ENCODE measurements around the gene AQP3. TPM values are rescaled to one million over a fixed set of nuclear protein-coding genes. Genes with fewer than 3 reads are reported as not detected.

The AQP3 gene
- total RNA-seq, 2 experiments from 2014 or later = 1.2 to 2.6 TPM

DNA sequence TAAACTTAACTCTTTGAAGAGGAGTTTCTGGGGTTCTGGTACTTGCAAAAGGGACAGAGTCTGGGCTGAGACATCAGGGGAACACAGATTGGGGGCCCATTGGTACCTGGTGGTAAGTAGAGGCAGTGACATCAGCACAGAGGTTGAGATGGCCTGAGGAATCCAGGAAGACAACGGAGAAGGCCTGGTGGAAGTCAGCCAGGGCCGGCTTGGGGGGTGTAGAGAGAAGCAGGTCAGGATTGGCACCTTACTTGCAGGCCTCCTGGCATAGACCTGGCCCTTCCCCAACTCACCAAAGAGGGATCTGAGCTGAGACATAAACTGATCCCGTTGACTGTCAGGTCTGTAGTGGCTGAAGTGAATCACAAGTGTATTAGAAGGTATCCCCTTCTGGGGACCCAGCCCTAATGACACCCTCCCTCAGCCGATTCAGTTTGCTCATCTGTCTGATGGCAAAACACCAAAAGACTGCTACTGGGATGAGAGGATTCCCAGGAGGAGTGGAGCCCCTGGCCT, 20.9 kb upstream of the AQP3 start:
- CTCF ChIA-PET = interaction anchor here (1.5 to 6.0 kb wide), 6 partner anchors 8 to 93 kb away, joined by 6 to 83 read pairs (median 40); partner anchors contain the start of gene AQP7
- intact Hi-C loops (cut with micrococcal nuclease) = loop anchor here (5.0 kb wide), 1 partner anchor 66 kb away; the partner anchor contains the start of gene AQP7
- Mint-ChIP-seq H3K27me3 (no peaks in the 10 kb centered on the region), H3K4me3 (no peak overlapping the region), H3K36me3 (ENCODE audit: low read depth) (peaks cover 60% of the 10 kb centered on the region), H3K27ac (no peak overlapping the region), H3K4me1 (ENCODE audit: low read depth) (peaks cover 22% of the 10 kb centered on the region), H3K9me3 (no peaks in the 10 kb centered on the region)
- TF ChIP-seq, protein P1, sequence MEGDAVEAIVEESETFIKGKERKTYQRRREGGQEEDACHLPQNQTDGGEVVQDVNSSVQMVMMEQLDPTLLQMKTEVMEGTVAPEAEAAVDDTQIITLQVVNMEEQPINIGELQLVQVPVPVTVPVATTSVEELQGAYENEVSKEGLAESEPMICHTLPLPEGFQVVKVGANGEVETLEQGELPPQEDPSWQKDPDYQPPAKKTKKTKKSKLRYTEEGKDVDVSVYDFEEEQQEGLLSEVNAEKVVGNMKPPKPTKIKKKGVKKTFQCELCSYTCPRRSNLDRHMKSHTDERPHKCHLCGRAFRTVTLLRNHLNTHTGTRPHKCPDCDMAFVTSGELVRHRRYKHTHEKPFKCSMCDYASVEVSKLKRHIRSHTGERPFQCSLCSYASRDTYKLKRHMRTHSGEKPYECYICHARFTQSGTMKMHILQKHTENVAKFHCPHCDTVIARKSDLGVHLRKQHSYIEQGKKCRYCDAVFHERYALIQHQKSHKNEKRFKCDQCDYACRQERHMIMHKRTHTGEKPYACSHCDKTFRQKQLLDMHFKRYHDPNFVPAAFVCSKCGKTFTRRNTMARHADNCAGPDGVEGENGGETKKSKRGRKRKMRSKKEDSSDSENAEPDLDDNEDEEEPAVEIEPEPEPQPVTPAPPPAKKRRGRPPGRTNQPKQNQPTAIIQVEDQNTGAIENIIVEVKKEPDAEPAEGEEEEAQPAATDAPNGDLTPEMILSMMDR (IDR thresholded peaks at IDR 0.05) = no peak
- DNase-seq = no peak
- no peak for ATAC-seq
- POLR2A ChIA-PET = interaction anchor here (1.9 to 2.2 kb wide), 2 partner anchors 10 to 21 kb away, joined by 6 to 8 read pairs; partner anchors contain the start of gene AQP3

DNA sequence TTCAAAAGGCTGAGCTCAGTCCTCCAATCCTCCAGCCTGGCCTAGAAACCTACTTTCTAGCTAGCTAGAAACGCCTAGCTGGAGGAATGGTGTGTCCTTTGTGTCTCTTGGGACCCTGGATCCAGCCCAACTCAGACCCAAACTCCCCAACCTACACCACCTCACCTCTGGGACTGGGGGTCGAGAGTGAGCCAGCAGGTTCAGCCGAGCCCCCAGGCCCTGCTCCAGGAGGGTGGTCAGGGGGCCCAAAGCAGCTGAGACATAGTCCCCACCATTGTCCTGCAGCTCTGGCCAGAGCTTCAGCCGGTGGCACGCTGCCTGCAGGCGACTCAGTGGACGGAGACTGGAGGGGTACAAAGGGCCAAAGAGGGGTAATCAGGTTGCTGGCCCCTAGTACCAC, 20.1 kb upstream of the AQP3 start:
- CTCF ChIA-PET = interaction anchor here (1.1 to 6.0 kb wide), 22 partner anchors 9 to 182 kb away, joined by 3 to 83 read pairs (median 8); partner anchors contain the start of genes AQP3 and AQP7
- no peak overlapping the region for H3K4me3 Mint-ChIP-seq
- H3K36me3 Mint-ChIP-seq (ENCODE audit: low read depth) = peaks cover 60% of the 10 kb centered on the region
- TF ChIP-seq, protein P1 (IDR thresholded peaks at IDR 0.05) = no peak
- DNase-seq = no peak
- ATAC-seq = no peak
- H3K27me3 Mint-ChIP-seq = no peaks in the 10 kb centered on the region
- POLR2A ChIA-PET = interaction anchor here (0.6 to 2.2 kb wide), 3 partner anchors 10 to 177 kb away, joined by 3 to 8 read pairs (median 6); partner anchors contain the start of genes AQP3 and NFX1
- intact Hi-C loops (cut with micrococcal nuclease) = loop anchor here (5.0 kb wide), 1 partner anchor 65 kb away; the partner anchor contains the start of gene AQP7
- H3K4me1 Mint-ChIP-seq (ENCODE audit: low read depth) = peaks cover 17% of the 10 kb centered on the region
- H3K27ac Mint-ChIP-seq = no peak overlapping the region
- H3K9me3 Mint-ChIP-seq = no peaks in the 10 kb centered on the region

DNA sequence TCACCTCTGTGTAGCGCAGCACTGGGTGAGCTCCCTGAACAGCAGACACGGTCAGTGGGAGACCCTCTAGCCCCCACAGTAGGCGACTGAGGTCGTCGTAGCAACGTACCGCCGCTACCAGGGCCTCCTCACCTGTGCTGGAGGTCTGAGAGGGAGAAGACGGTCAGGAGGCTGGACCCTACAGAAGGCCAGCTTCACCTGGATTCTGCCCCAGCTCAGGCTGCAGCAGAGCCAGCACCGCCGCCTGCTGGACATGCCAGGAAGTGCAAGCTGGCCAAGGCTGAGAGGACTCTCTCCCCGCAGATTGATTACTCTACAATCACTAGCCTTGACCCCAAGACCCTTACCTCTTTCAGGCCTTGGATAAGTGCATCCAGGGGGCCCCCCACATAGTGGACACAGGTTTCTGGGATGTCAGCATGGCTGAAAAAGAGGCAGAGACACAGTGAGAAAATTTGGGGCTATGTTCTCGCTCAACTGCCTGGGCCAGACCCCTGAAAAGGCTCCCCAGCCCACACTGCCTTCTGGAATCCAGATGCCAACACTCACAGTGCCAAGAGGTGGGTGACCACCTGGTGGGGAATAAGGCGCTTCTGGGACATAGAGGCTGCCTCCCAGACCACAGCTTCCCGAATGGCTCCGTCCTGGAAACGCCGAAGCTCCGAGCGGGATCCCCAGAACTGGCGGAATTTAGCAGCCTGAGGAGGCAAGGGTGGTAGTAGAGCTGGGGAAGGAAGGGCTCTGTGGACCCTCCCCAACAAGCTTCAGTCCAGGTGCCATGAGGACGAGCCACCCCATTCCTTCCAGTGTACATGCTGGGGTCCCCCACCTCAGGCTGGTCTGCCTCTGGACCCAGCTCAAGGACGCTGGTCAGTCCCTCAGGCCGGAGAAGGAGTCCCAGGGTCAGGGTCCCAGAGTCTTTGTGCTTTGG, 19.4 kb upstream of the AQP3 start:
- intact Hi-C loops (cut with micrococcal nuclease) = loop anchor here (5.0 kb wide), 1 partner anchor 65 kb away; the partner anchor contains the start of gene AQP7
- Mint-ChIP-seq H3K9me3 (no peaks in the 10 kb centered on the region), H3K27ac (no peak overlapping the region), H3K4me1 (ENCODE audit: low read depth) (peaks cover 10% of the 10 kb centered on the region), H3K27me3 (no peaks in the 10 kb centered on the region), H3K36me3 (ENCODE audit: low read depth) (peaks cover 55% of the 10 kb centered on the region), H3K4me3 (no peak overlapping the region)
- POLR2A ChIA-PET = interaction anchor here (0.6 to 2.2 kb wide), 5 partner anchors 9 to 177 kb away, joined by 3 to 8 read pairs (median 3); partner anchors contain the start of genes AQP3 and NFX1
- TF ChIP-seq, protein P1 (IDR thresholded peaks at IDR 0.05) = peak; percentile 97
- CTCF ChIA-PET = interaction anchor here (0.8 to 6.0 kb wide), 29 partner anchors 9 to 186 kb away, joined by 3 to 83 read pairs (median 6); partner anchors contain the start of genes ANKRD18B, AQP3, AQP7 and NFX1
- peak; percentile 91 for ATAC-seq
- peak; percentile 82 for DNase-seq

DNA sequence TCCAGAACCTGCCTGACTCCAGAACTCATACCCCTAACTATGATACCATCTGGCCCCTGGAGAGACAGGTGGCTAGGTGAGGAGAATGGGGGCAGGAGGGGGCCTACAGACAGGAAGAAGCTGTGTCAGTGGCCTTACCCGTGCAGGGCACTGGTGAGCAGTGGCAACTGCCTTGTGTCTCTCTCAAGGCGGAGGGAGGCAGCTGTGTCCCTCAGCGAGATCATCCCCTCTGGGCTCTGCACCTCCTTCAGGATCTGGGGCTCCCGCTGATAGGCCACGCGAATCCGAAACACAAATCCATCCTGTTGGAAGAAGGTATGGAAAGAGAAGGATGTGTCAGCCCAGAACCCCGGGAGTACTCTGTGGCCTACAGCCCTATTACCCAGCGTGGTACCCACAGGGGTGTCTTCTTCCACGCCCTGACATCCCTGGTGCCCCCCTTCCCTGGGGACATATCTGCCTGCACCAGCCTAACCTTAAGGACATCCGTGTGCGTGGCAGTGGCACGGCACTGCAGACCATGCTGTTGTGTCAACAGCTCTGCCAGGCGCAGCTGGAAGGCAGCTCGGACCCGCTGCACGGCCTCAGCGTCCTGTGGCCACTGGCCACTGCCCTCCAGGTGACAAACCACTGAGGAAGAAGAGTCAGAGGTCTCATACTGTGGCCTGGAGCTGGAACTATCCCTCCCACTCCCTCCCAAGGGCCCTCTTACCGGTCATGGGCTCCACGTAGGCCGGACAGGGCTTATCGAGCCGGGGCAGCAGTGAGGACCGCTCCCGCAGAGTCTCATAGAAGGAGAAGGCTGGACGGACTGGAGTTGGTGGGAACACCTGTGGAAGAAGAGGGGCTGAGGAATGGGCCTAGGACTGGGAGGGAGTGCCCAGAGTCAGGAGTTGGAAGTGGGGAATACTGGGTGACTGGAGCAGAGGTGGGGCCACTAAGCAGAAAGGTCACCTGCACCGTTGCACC, 18.5 kb upstream of the AQP3 start:
- intact Hi-C loops (cut with micrococcal nuclease) = loop anchor here (5.0 kb wide), 1 partner anchor 64 kb away; the partner anchor contains the start of gene AQP7
- TF ChIP-seq, protein P1 (IDR thresholded peaks at IDR 0.05) = no peak
- Mint-ChIP-seq H3K4me3 (no peak overlapping the region), H3K27me3 (no peaks in the 10 kb centered on the region), H3K9me3 (no peaks in the 10 kb centered on the region), H3K4me1 (ENCODE audit: low read depth) (peaks cover 5% of the 10 kb centered on the region), H3K36me3 (ENCODE audit: low read depth) (peaks cover 49% of the 10 kb centered on the region), H3K27ac (no peak overlapping the region)
- ATAC-seq = no peak
- POLR2A ChIA-PET = interaction anchor here (0.7 to 2.2 kb wide), 3 partner anchors 8 to 16 kb away, joined by 3 to 8 read pairs (median 3); no protein-coding TSS in a partner anchor
- DNase-seq = no peak
- CTCF ChIA-PET = interaction anchor here (0.8 to 6.0 kb wide), 27 partner anchors 8 to 185 kb away, joined by 3 to 83 read pairs (median 6); partner anchors contain the start of genes ANKRD18B, AQP3, AQP7 and NFX1

Data from activated CD8-positive, alpha-beta T cell treated with anti-CD3 and anti-CD28 coated beads for 36 hours (primary cell).